HepG2 (cell line): ENCODE data around the gene PHACTR1. TPM values are rescaled to one million over a fixed set of nuclear protein-coding genes. Genes with fewer than 3 reads are reported as not detected.

Experiments
- ATAC-seq: fragments of 200-7000 bp; cut with Tn5 transposase; 3 replicates; pipeline ENCODE4 v1.9.1; 2020; ENCODE audit warnings: mild to moderate bottlenecking, moderate library complexity
- BruUV-seq: library from RNA; stranded (reverse); fragments of 400-500 nt; replicated peaks from 2 replicates; lab custom pipeline; 2021; lab: Mats Ljungman, UMichigan
- CTCF ChIA-PET: fragments of 300-600 bp; formaldehyde crosslinking; extraction: SDS; loops from one replicate; lab custom pipeline; 2021; ENCODE audit warnings: low total read pairs, inconsistent platforms, low intra/inter-chr PET ratio; lab: Yijun Ruan, JAX
- POLR2A ChIA-PET: fragments of 350-600 bp; sonication (Branson Sonifier 250); formaldehyde crosslinking; loops from one replicate; lab custom pipeline; 2020; ENCODE audit warnings: antibody characterized with exemption, inconsistent platforms; lab: Yijun Ruan, JAX
- DNase-seq: peaks from one replicate; pipeline ENCODE4 v3.0.0-alpha.2; 2015; ENCODE audit warnings: low spot score
- FAIRE-seq: peaks from 3 replicates; lab custom pipeline; 2011; peaks lifted over from hg19 to GRCh38; lab: Jason Lieb, UNC
- H2AFZ ChIP-seq: one replicate; pipeline ENCODE4 v1.6.1; 2011; ENCODE audit warnings: low read length, inconsistent platforms
- H3K27ac ChIP-seq: fragments of 300-600 bp; 3 replicates; pipeline ENCODE4 v1.8.0; 2011; ENCODE audit warnings: mixed run types, mild to moderate bottlenecking, mixed read lengths, low read length, inconsistent platforms; ENCODE audit not compliant: insufficient read depth; ENCODE audit errors: extremely low read length
- H3K27me3 ChIP-seq, 2 experiments: fragments of 200-600 bp in 1 of 2; 2 replicates in 1 of 2; 3 replicates in 1 of 2; pipeline versions ENCODE4 v1.6.0 to v1.8.0; 2011; ENCODE audit warnings: low read length in 2 of 2, mild to moderate bottlenecking in 2 of 2, moderate library complexity in 2 of 2, inconsistent platforms in 1 of 2; ENCODE audit not compliant: insufficient read depth in 2 of 2, control insufficient read depth in 1 of 2
- H3K36me3 ChIP-seq, 2 experiments: fragments of 200-600 bp in 1 of 2; replicated peaks in 1 of 2; 2 replicates in 1 of 2; 3 replicates in 1 of 2; pipeline versions ENCODE4 v1.5.1 to v1.8.0; 2011; ENCODE audit warnings: low read length in 2 of 2, inconsistent platforms in 1 of 2; ENCODE audit not compliant: insufficient read depth in 2 of 2, control insufficient read depth in 1 of 2
- H3K4me1 ChIP-seq: 2 replicates; pipeline ENCODE4 v1.5.1; 2012; ENCODE audit warnings: low read length, inconsistent platforms; ENCODE audit not compliant: insufficient read depth
- H3K4me2 ChIP-seq: 2 replicates; pipeline ENCODE4 v1.6.0; 2011; ENCODE audit warnings: low read depth, low read length, inconsistent platforms
- H3K4me3 ChIP-seq, 3 experiments: fragments of 200-600 bp in 1 of 3; sonication (generic), shearing (Covaris generic) in 1 of 3; replicated peaks in 1 of 3; 2 replicates each; pipeline ENCODE4 v1.5.1; 2011 to 2016; ENCODE audit warnings: low read length in 3 of 3, inconsistent platforms in 2 of 3, low read depth in 2 of 3, mild to moderate bottlenecking in 2 of 3, control low read depth in 1 of 3, mixed read lengths in 1 of 3; ENCODE audit not compliant: insufficient read depth in 1 of 3
- H3K79me2 ChIP-seq: one replicate; pipeline ENCODE4 v1.6.1; 2011; ENCODE audit warnings: low read length, inconsistent platforms; ENCODE audit not compliant: insufficient read depth
- H3K9ac ChIP-seq: 2 replicates; pipeline ENCODE4 v1.6.0; 2011; ENCODE audit warnings: mild to moderate bottlenecking, low read depth, low read length, inconsistent platforms; ENCODE audit not compliant: insufficient read depth
- H3K9me3 ChIP-seq: 2 replicates; pipeline ENCODE4 v1.5.1; 2012; ENCODE audit warnings: mild to moderate bottlenecking, low read length
- H4K20me1 ChIP-seq: 2 replicates; pipeline ENCODE4 v1.6.0; 2011; ENCODE audit warnings: inconsistent platforms, mild to moderate bottlenecking, low read length, moderate library complexity; ENCODE audit not compliant: insufficient read depth
- EZH2 ChIP-seq: conservative IDR thresholded peaks from 2 replicates; pipeline ENCODE4 v1.6.1; 2012; ENCODE audit warnings: mild to moderate bottlenecking, low read depth, low read length, moderate library complexity
- HNF4G ChIP-seq, 2 experiments: sonication (generic) in 1 of 2; formaldehyde crosslinking in 1 of 2; IDR thresholded peaks; 2 replicates each; pipeline versions ENCODE4 v1.4.0 to v1.6.1; 2011 to 2020; ENCODE audit warnings: borderline replicate concordance in 2 of 2, low read depth in 2 of 2, mild to moderate bottlenecking in 2 of 2, low read length in 1 of 2, missing genetic modification reagents in 1 of 2, moderate library complexity in 1 of 2
- NFRKB ChIP-seq: fragments of 450-650 bp; IDR thresholded peaks from 2 replicates; pipeline ENCODE4 v1.6.1; 2017
- PHF21A ChIP-seq: sonication (generic); formaldehyde crosslinking; IDR thresholded peaks from 2 replicates; pipeline ENCODE4 v1.5.0; 2020; ENCODE audit warnings: mild to moderate bottlenecking, missing genetic modification reagents
- SALL1 ChIP-seq: sonication (generic); formaldehyde crosslinking; IDR thresholded peaks from 2 replicates; pipeline ENCODE4 v1.8.0; 2022; ENCODE audit warnings: mild to moderate bottlenecking, missing genetic modification reagents
- SP1 ChIP-seq, 2 experiments: fragments of 450-650 bp in 1 of 2; sonication (generic) in 1 of 2; formaldehyde crosslinking in 1 of 2; IDR thresholded peaks; 2 replicates each; pipeline versions ENCODE4 v1.4.0 to v1.6.1; 2016 to 2020; ENCODE audit warnings: missing genetic modification reagents in 1 of 2
- SPEN ChIP-seq: sonication (generic); formaldehyde crosslinking; IDR thresholded peaks from 2 replicates; pipeline ENCODE4 v1.5.1; 2020; ENCODE audit warnings: low read depth, mild to moderate bottlenecking, missing genetic modification reagents
- ZNF253 ChIP-seq: sonication (generic); formaldehyde crosslinking; IDR thresholded peaks from 2 replicates; pipeline ENCODE4 v1.8.0; 2022; ENCODE audit warnings: mild to moderate bottlenecking, missing genetic modification reagents, borderline replicate concordance
- ZNF441 ChIP-seq: sonication (generic); formaldehyde crosslinking; IDR thresholded peaks from 2 replicates; pipeline ENCODE4 v1.7.0; 2021; ENCODE audit warnings: missing genetic modification reagents, borderline replicate concordance
- ZNF570 ChIP-seq: sonication (generic); formaldehyde crosslinking; IDR thresholded peaks from 2 replicates; pipeline ENCODE4 v1.4.0; 2020; ENCODE audit warnings: mild to moderate bottlenecking, missing genetic modification reagents, borderline replicate concordance
- WGBS: methylation state at CpG from one replicate; pipeline ENCODE4 v1.1.6; 2017; ENCODE audit warnings: low lambda C conversion rate; 5-methylcytosine and 5-hydroxymethylcytosine counted together
- in situ Hi-C: cut with HindIII; loops from 2 replicates; pipeline ENCODE4 v1.10.0; 2017; ENCODE audit warnings: low pct_unique_long_range_greater_than_20kb; ENCODE audit not compliant: extremely low pct_ligation_motif_present
- intact Hi-C: fragments of 100-400 bp; cut with micrococcal nuclease; formaldehyde crosslinking; loops from one replicate; pipeline ENCODE4 v1.10.0; 2022; ENCODE audit not compliant: unreplicated experiment
- polyA plus RNA-seq, 8 experiments: library from polyadenylated mRNA; depleted of rRNA in 3 of 8; stranded (reverse) in 7 of 8; unstranded in 1 of 8; fragments of >200 nt; fragmentation: Illumina TruSeq in 4 of 8; extraction: Trizol in 4 of 8; gene quantifications; 2 replicates each; pipeline versions ENCODE4 v1.2.1 to v1.2.3, GENCODE V29; 2011 to 2016; ENCODE audit warnings: low read depth in 4 of 8, missing spikeins in 1 of 8, mixed read lengths in 1 of 8; ENCODE audit not compliant: insufficient read depth in 1 of 8
- total RNA-seq, 5 experiments: library from RNA; depleted of rRNA; stranded (reverse); fragments of >200 nt; fragmentation: Illumina TruSeq; extraction: Trizol; gene quantifications; 2 replicates each; pipeline ENCODE4 v1.2.3, GENCODE V29; 2016; ENCODE audit warnings: low read depth in 1 of 5
- TF ChIP-seq, protein P1 (sequence below): sonication (generic); formaldehyde crosslinking; IDR thresholded peaks from 2 replicates; pipeline ENCODE4 v1.4.0; 2020; ENCODE audit warnings: mild to moderate bottlenecking, low read depth, missing genetic modification reagents
- TF ChIP-seq, protein P2 (sequence below): sonication (generic); formaldehyde crosslinking; IDR thresholded peaks from 2 replicates; pipeline ENCODE4 v1.4.0; 2020; ENCODE audit warnings: mild to moderate bottlenecking, missing genetic modification reagents
- TF ChIP-seq, protein P3 (sequence below): sonication (generic); formaldehyde crosslinking; IDR thresholded peaks from 2 replicates; pipeline ENCODE4 v1.4.0; 2020; ENCODE audit warnings: low read depth, mild to moderate bottlenecking, missing genetic modification reagents

Gene PHACTR1
- total and polyA plus RNA-seq, 2 of the 13 experiments (the other 11 are each of a cell fraction or from before 2014, with no cell fraction given) = 0.09 TPM; not detected in 1

DNA sequence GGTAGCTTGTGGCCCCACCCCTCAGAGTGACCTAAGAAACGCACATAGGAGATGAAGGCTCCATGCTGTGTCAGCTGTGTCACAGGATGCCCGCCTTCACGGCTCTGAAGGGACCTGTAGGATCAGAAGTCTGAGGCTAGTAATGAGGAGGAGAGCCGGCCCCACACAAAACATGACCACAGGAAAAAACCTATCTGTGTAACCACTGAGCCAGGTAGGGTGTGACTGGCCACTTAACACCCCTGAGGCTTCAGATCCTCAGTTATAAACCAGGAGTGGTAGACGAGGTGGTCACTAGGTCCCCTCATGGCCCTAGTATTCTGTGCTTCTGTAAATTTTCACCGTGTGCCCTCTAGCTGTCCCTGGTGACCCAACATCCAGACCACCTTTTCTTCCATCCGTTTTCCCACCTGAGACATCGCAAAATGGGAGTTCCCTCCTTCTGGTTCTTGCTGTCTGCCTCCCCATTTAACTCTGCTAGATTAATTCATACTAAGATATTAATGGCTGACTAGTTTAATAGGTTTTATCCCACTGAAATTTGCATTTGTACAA lies 558.9 kb downstream of the PHACTR1 start (continued):
- TF ChIP-seq, protein P1, sequence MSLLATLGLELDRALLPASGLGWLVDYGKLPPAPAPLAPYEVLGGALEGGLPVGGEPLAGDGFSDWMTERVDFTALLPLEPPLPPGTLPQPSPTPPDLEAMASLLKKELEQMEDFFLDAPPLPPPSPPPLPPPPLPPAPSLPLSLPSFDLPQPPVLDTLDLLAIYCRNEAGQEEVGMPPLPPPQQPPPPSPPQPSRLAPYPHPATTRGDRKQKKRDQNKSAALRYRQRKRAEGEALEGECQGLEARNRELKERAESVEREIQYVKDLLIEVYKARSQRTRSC = no peak
- TF ChIP-seq, protein P2, sequence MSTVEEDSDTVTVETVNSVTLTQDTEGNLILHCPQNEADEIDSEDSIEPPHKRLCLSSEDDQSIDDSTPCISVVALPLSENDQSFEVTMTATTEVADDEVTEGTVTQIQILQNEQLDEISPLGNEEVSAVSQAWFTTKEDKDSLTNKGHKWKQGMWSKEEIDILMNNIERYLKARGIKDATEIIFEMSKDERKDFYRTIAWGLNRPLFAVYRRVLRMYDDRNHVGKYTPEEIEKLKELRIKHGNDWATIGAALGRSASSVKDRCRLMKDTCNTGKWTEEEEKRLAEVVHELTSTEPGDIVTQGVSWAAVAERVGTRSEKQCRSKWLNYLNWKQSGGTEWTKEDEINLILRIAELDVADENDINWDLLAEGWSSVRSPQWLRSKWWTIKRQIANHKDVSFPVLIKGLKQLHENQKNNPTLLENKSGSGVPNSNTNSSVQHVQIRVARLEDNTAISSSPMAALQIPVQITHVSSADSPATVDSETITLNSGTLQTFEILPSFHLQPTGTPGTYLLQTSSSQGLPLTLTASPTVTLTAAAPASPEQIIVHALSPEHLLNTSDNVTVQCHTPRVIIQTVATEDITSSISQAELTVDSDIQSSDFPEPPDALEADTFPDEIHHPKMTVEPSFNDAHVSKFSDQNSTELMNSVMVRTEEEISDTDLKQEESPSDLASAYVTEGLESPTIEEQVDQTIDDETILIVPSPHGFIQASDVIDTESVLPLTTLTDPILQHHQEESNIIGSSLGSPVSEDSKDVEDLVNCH (CRISPR knock-in tag) = no peak
- TF ChIP-seq SP1 (IDR thresholded peaks at IDR 0.05) = no peak
- no peak for TF ChIP-seq SP1 (CRISPR knock-in tag; IDR thresholded peaks at IDR 0.05)
- TF ChIP-seq SPEN (CRISPR knock-in tag) = no peak
- TF ChIP-seq ZNF253 = no peak

DNA sequence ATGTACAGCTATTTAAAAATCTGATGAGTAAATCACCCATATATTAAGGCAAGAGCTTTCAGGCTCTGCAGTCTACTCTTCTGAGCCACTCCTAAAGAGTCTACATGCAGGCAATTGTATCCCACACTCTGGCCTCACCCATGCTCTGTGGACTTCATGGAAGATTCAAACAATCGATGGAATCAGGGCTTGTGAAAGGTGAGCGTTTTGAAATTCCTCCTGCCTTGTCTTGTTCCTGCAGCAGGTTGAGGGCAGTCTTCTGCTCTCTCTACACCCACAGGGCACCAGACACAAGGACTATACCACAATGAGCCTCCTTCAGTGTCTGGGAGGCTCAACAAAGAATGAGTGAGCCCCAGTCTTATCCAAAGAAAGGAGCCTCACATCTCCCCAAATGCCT lies 560.7 kb downstream of the PHACTR1 start:
- ChIA-PET CTCF (no interaction called here), POLR2A (no interaction called here)
- Histone ChIP-seq H3K79me2 (no peaks in the 10 kb centered on the region), H3K4me1 (peaks cover 4% of the 10 kb centered on the region), H3K27ac (no peak overlapping the region), H3K9me3 (no peaks in the 10 kb centered on the region), H2AFZ (no peak overlapping the region), H3K9ac (no peak overlapping the region), H3K4me3 (no peak overlapping the region), H3K36me3 (no peaks in the 10 kb centered on the region), H3K27me3 (no peaks in the 10 kb centered on the region), H3K4me2 (no peak overlapping the region), H4K20me1 (no peaks in the 10 kb centered on the region)
- FAIRE-seq (no peak), DNase-seq (no peak), ATAC-seq (peak; percentile 19; the same call in 1 of the 3 replicates)
- in situ Hi-C loops (no loop called here), intact Hi-C loops (no loop called here)
- no TSS peak for BruUV-seq
- WGBS = 58% methylated on average over 2 of the region's 2 CpGs
- TF ChIP-seq NFRKB = no peak
- TF ChIP-seq ZNF441 = no peak
- TF ChIP-seq SALL1 (CRISPR knock-in tag) = no peak
- TF ChIP-seq ZNF570 (CRISPR knock-in tag) = no peak
- TF ChIP-seq PHF21A = no peak
- no peak for TF ChIP-seq HNF4G (IDR thresholded peaks at IDR 0.05; ENCODE audit: borderline replicate concordance, low read depth, low read length)
- no peak for TF ChIP-seq HNF4G (CRISPR knock-in tag; IDR thresholded peaks at IDR 0.05; ENCODE audit: borderline replicate concordance, low read depth)
- TF ChIP-seq, protein P3, sequence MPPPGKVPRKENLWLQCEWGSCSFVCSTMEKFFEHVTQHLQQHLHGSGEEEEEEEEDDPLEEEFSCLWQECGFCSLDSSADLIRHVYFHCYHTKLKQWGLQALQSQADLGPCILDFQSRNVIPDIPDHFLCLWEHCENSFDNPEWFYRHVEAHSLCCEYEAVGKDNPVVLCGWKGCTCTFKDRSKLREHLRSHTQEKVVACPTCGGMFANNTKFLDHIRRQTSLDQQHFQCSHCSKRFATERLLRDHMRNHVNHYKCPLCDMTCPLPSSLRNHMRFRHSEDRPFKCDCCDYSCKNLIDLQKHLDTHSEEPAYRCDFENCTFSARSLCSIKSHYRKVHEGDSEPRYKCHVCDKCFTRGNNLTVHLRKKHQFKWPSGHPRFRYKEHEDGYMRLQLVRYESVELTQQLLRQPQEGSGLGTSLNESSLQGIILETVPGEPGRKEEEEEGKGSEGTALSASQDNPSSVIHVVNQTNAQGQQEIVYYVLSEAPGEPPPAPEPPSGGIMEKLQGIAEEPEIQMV (CRISPR knock-in tag) = no peak
- TF ChIP-seq EZH2 = no peak
